ENCODE data around the gene CACNA1F.

CACNA1F gene

DNA sequence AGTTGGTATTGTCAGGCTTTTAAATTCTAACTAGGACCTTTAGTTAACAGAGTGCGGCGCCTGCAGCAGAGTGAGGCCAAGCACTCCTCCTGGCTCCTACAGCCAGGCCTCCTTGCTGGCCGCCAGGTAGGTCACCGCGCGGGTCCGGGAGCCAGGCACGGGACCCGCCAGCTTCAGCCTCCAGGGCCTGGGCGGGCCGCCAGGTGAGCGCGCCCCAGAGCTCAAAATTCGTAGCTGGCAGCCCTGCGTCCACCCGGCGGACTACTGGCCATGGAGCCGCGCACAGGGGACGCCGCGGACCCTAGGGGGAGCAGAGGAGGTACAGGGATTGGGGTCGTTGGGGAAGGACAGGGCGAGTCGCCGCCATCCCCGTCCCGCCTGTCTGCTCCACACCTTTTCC is 70.5 kb downstream of the CACNA1F start, which contains the start of gene MAGIX:
Gene MAGIX (plus strand): TSS at position 139 of the 400 bp plus-strand sequence. CDS start 132 bp downstream, at position 271.
- Histone ChIP-seq H3K79me1 (ENCODE audit: low read length) (no peaks in the 10 kb centered on the region), H3K27me3 (ENCODE audit: insufficient read depth, low read length, poor library complexity) (no peaks in the 10 kb centered on the region), H2BK120ac (ENCODE audit: low read depth, low read length) (no peak within 1 kb of the TSS), H3K4ac (ENCODE audit: low read depth, low read length) (no peak within 1 kb of the TSS), H2BK5ac (ENCODE audit: low read length) (no peak within 1 kb of the TSS), H2BK15ac (replicated peaks; ENCODE audit: low read depth) (no peak within 1 kb of the TSS), H4K5ac (ENCODE audit: low read length) (no peak within 1 kb of the TSS), H3K9ac (ENCODE audit: low read length) (peak within 1 kb of the TSS; percentile 24), H3K56ac (ENCODE audit: low read length) (peak within 1 kb of the TSS; percentile 42), H3K23ac (ENCODE audit: low read length) (no peak within 1 kb of the TSS), H4K8ac (ENCODE audit: low read depth, low read length) (no peak within 1 kb of the TSS), H3K18ac (ENCODE audit: low read length) (no peak within 1 kb of the TSS), H3K79me2 (ENCODE audit: control insufficient read depth, insufficient read depth, low read length) (no peaks in the 10 kb centered on the region), H2AK5ac (ENCODE audit: low read length) (no peak within 1 kb of the TSS), H3K27ac (ENCODE audit: low read depth, low read length) (no peak within 1 kb of the TSS), H3K4me2 (ENCODE audit: low read length) (no peak within 1 kb of the TSS), H3K4me1 (ENCODE audit: control insufficient read depth, low read depth, low read length) (no peaks in the 10 kb centered on the region), H3K4me3 (ENCODE audit: low read length) (no peak within 1 kb of the TSS), H3K36me3 (ENCODE audit: control insufficient read depth, insufficient read depth, low read length) (no peaks in the 10 kb centered on the region)
- no peak for DNase-seq
- no CpG with 5 or more reads among the region's 28 CpGs for WGBS (ENCODE audit: extremely low coverage, insufficient coverage, low lambda C conversion rate)

DNA sequence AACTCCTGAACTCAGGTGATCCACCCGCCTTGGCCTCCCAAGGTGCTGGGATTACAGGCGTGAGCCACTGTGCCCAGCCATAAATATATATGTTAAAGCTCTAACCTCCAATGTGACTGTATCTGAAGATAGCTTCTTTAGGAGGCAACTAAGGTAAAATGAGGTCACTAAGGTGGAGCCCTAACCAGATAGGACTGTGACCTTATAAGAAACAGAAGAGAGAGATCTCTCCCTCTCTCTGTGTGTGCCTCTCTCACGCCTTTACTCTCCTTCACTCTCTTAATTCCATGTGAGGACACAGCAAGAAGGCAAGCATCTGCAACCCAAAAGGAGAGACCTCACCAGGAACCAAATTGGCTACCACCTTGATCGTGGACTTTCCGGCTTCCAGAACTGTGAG is 71.5 kb downstream of the CACNA1F start:
- Histone ChIP-seq H3K23ac (ENCODE audit: low read length) (no peak overlapping the region), H3K4me2 (ENCODE audit: low read length) (no peak overlapping the region), H3K36me3 (ENCODE audit: control insufficient read depth, insufficient read depth, low read length) (no peaks in the 10 kb centered on the region), H3K79me2 (ENCODE audit: control insufficient read depth, insufficient read depth, low read length) (no peaks in the 10 kb centered on the region), H3K27ac (ENCODE audit: low read depth, low read length) (no peak overlapping the region), H3K27me3 (ENCODE audit: insufficient read depth, low read length, poor library complexity) (no peaks in the 10 kb centered on the region), H3K9ac (ENCODE audit: low read length) (no peak overlapping the region), H3K79me1 (ENCODE audit: low read length) (no peaks in the 10 kb centered on the region), H3K56ac (ENCODE audit: low read length) (no peak overlapping the region), H2AK5ac (ENCODE audit: low read length) (no peak overlapping the region), H2BK5ac (ENCODE audit: low read length) (no peak overlapping the region), H2BK15ac (replicated peaks; ENCODE audit: low read depth) (no peak overlapping the region), H3K18ac (ENCODE audit: low read length) (no peak overlapping the region), H4K8ac (ENCODE audit: low read depth, low read length) (no peak overlapping the region), H4K5ac (ENCODE audit: low read length) (no peak overlapping the region), H3K4me3 (ENCODE audit: low read length) (no peak overlapping the region), H2BK120ac (ENCODE audit: low read depth, low read length) (no peak overlapping the region), H3K4me1 (ENCODE audit: control insufficient read depth, low read depth, low read length) (no peaks in the 10 kb centered on the region), H3K4ac (ENCODE audit: low read depth, low read length) (no peak overlapping the region)
- no CpG with 5 or more reads among the region's 5 CpGs for WGBS (ENCODE audit: extremely low coverage, insufficient coverage, low lambda C conversion rate)
- DNase-seq: no peak

DNA sequence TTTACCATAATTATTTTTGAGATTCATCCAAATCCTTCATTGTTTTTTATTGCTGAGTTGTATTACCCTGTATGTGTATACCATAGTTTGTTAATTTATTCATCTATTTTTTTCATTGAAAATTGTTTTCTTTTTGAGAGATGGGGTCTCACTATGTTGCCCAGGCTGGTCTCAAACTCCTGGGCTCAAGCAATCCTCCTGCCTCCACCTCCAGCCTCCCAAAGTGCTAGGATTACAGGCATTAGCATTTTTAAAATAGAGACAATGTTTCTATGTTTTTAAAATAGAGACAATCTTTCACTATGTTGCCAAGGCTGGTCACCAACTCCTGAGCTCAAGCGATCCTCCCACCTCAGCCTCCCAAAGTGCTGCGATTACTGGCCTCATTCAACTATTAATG is 72.2 kb downstream of the CACNA1F start:
- H3K4ac ChIP-seq (ENCODE audit: low read depth, low read length): no peak overlapping the region
- H3K9ac ChIP-seq (ENCODE audit: low read length): no peak overlapping the region
- no peak overlapping the region for H2AK5ac ChIP-seq (ENCODE audit: low read length)
- H3K4me1 ChIP-seq (ENCODE audit: control insufficient read depth, low read depth, low read length): no peaks in the 10 kb centered on the region
- no peaks in the 10 kb centered on the region for H3K79me1 ChIP-seq (ENCODE audit: low read length)
- H3K27me3 ChIP-seq (ENCODE audit: insufficient read depth, low read length, poor library complexity): no peaks in the 10 kb centered on the region
- no peak overlapping the region for H2BK15ac ChIP-seq (replicated peaks; ENCODE audit: low read depth)
- no CpG with 5 or more reads among the region's 2 CpGs for WGBS (ENCODE audit: extremely low coverage, insufficient coverage, low lambda C conversion rate)
- H3K4me3 ChIP-seq (ENCODE audit: low read length): no peak overlapping the region
- H3K27ac ChIP-seq (ENCODE audit: low read depth, low read length): no peak overlapping the region
- H3K36me3 ChIP-seq (ENCODE audit: control insufficient read depth, insufficient read depth, low read length): no peaks in the 10 kb centered on the region
- no peak overlapping the region for H3K23ac ChIP-seq (ENCODE audit: low read length)
- no peak overlapping the region for H2BK5ac ChIP-seq (ENCODE audit: low read length)
- H4K8ac ChIP-seq (ENCODE audit: low read depth, low read length): no peak overlapping the region
- no peak overlapping the region for H3K4me2 ChIP-seq (ENCODE audit: low read length)
- H3K79me2 ChIP-seq (ENCODE audit: control insufficient read depth, insufficient read depth, low read length): no peaks in the 10 kb centered on the region
- no peak for DNase-seq
- no peak overlapping the region for H2BK120ac ChIP-seq (ENCODE audit: low read depth, low read length)
- H3K56ac ChIP-seq (ENCODE audit: low read length): no peak overlapping the region
- no peak overlapping the region for H3K18ac ChIP-seq (ENCODE audit: low read length)
- no peak overlapping the region for H4K5ac ChIP-seq (ENCODE audit: low read length)

DNA sequence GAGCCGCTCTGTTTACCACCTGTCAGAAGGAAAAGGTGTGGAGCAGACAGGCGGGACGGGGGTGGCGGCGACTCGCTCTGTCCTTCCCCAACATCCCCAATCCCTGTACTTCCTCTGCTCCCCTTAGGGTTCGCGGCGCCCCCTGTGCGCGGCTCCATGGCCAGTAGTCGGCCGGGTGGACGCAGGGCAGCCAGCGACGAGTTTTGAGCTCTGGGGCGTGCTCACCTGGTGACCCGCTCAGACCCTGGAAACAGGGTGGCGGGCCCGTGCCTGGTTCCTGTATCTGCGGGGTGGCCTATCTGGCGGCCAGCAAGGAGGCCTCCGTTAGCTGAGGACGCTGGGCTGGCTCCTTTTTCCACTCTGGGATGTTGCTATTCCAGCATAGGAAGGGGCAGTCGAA is 75.9 kb downstream of the CACNA1F start:
- Histone ChIP-seq H3K4ac (ENCODE audit: low read depth, low read length) (no peak overlapping the region), H3K23ac (ENCODE audit: low read length) (no peak overlapping the region), H3K4me1 (ENCODE audit: control insufficient read depth, low read depth, low read length) (no peaks in the 10 kb centered on the region), H3K4me3 (ENCODE audit: low read length) (no peak overlapping the region), H4K5ac (ENCODE audit: low read length) (no peak overlapping the region), H2BK15ac (replicated peaks; ENCODE audit: low read depth) (no peak overlapping the region), H3K79me2 (ENCODE audit: control insufficient read depth, insufficient read depth, low read length) (no peaks in the 10 kb centered on the region), H3K56ac (ENCODE audit: low read length) (peak overlapping the region; percentile 15), H3K36me3 (ENCODE audit: control insufficient read depth, insufficient read depth, low read length) (no peaks in the 10 kb centered on the region), H2BK120ac (ENCODE audit: low read depth, low read length) (no peak overlapping the region), H3K27me3 (ENCODE audit: insufficient read depth, low read length, poor library complexity) (no peaks in the 10 kb centered on the region), H3K18ac (ENCODE audit: low read length) (no peak overlapping the region), H3K79me1 (ENCODE audit: low read length) (no peaks in the 10 kb centered on the region), H4K8ac (ENCODE audit: low read depth, low read length) (no peak overlapping the region), H3K4me2 (ENCODE audit: low read length) (no peak overlapping the region), H2AK5ac (ENCODE audit: low read length) (no peak overlapping the region), H3K27ac (ENCODE audit: low read depth, low read length) (no peak overlapping the region), H2BK5ac (ENCODE audit: low read length) (no peak overlapping the region), H3K9ac (ENCODE audit: low read length) (no peak overlapping the region)
- WGBS (ENCODE audit: extremely low coverage, insufficient coverage, low lambda C conversion rate): no CpG with 5 or more reads among the region's 25 CpGs
- no peak for DNase-seq

DNA sequence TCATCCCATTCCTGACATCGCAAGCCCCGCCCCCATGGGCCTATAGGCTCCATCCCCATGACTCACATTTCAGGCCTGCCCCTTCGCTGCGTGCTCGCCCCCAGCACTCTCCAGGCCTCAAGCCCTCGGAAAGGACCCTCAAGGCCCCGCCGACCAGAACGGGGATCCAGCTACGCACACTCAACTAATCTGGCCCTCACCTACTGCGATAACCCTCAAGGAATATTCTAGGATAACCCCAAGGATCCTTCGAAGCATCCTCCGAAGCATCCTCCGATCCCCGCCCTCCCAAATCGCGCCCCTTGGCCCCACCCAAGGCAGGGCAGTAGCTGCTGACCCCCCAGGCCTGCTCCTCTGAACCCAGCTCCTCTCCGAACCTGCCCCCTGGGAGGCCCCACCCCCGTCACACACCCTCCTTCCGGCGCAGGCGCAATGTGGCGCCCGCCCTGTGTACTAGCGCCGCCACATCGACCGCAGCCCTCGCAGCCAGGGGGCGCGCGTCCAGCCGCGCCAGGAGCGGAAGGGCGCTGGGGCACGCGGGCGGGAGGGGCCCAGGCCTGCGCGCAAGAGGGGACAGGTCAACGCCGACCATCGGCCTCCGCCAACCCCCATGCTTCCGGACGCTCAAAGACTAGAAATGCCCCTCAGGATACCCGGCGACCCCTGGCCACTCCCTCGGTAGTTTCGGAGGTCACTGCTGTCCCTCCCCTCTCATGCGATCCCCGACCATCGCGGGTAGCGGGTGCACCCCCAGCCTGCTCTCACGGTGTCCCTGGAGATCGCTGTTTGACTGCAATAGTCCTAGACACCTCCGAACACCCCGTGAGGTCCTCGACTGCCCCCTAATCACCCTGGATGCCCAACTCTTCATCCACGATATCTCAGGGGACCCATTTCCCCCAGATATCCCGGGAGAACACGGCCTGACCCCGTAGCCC is 77.0 kb downstream of the CACNA1F start:
- H3K4me1 ChIP-seq (ENCODE audit: control insufficient read depth, low read depth, low read length): no peaks in the 10 kb centered on the region
- no peak overlapping the region for H2BK120ac ChIP-seq (ENCODE audit: low read depth, low read length)
- peak overlapping the region; percentile 88 for H3K27ac ChIP-seq (ENCODE audit: low read depth, low read length)
- H3K79me1 ChIP-seq (ENCODE audit: low read length): no peaks in the 10 kb centered on the region
- H2BK15ac ChIP-seq (replicated peaks; ENCODE audit: low read depth): no peak overlapping the region
- H3K36me3 ChIP-seq (ENCODE audit: control insufficient read depth, insufficient read depth, low read length): no peaks in the 10 kb centered on the region
- no peak overlapping the region for H4K5ac ChIP-seq (ENCODE audit: low read length)
- WGBS (ENCODE audit: extremely low coverage, insufficient coverage, low lambda C conversion rate): no CpG with 5 or more reads among the region's 65 CpGs
- peak overlapping the region; percentile 73 for H3K9ac ChIP-seq (ENCODE audit: low read length)
- H3K4me2 ChIP-seq (ENCODE audit: low read length): peak overlapping the region; percentile 27
- no peak overlapping the region for H2BK5ac ChIP-seq (ENCODE audit: low read length)
- no peak overlapping the region for H3K4me3 ChIP-seq (ENCODE audit: low read length)
- no peaks in the 10 kb centered on the region for H3K79me2 ChIP-seq (ENCODE audit: control insufficient read depth, insufficient read depth, low read length)
- DNase-seq: peak; percentile 94
- no peak overlapping the region for H2AK5ac ChIP-seq (ENCODE audit: low read length)
- H3K4ac ChIP-seq (ENCODE audit: low read depth, low read length): peak overlapping the region; percentile 70
- no peak overlapping the region for H4K8ac ChIP-seq (ENCODE audit: low read depth, low read length)
- H3K18ac ChIP-seq (ENCODE audit: low read length): peak overlapping the region; percentile 60
- no peaks in the 10 kb centered on the region for H3K27me3 ChIP-seq (ENCODE audit: insufficient read depth, low read length, poor library complexity)
- H3K56ac ChIP-seq (ENCODE audit: low read length): peak overlapping the region; percentile 82
- H3K23ac ChIP-seq (ENCODE audit: low read length): no peak overlapping the region
